HG02678 (cell line): ENCODE data around the gene MYO1G.
A peak's percentile ranks its signal among the peaks of the same experiment; 100 is the strongest.
"Not testable (repeated sequence)": the region's sequence is repeated elsewhere in the genome, so short reads cannot be mapped to it uniquely, and the experiment has no call there.

Experiments used
- ATAC-seq: cut with Tn5 transposase; IDR thresholded peaks from one replicate; pipeline ENCODE4 v1.9.1; 2021; ENCODE audit warnings: mild to moderate bottlenecking, moderate library complexity; ENCODE audit not compliant: unreplicated experiment

Gene MYO1G

GRCh38 chr7:44944821-44945220 lies 34.0 kb downstream of the MYO1G start:
- no peak for ATAC-seq

DNA sequence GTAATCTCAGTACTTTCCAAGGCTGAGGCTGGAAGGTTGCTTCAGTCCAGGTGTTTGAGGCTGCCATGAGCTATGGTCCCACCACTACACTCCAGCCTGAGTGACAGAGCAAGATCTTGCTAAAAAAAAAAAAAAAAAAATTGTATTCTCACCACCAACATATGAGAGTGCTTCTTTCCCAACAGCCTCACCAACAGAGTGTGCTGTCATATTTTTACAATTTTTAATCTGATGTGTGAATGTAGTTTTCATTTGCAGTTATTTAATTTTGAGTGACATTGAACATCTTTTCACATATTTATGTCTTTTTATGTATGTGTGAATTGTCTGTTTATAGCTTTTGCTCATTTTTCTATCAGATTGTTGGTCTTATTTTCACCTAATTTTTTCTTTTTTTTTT lies 35.2 kb downstream of the MYO1G start:
- no peak for ATAC-seq

- no peak for ATAC-seq
Measured at GRCh38 chr7:44937426-44937825, 41.4 kb downstream of the MYO1G start.

GRCh38 chr7:44936322-44936721 lies 42.5 kb downstream of the MYO1G start:
- no peak for ATAC-seq

DNA sequence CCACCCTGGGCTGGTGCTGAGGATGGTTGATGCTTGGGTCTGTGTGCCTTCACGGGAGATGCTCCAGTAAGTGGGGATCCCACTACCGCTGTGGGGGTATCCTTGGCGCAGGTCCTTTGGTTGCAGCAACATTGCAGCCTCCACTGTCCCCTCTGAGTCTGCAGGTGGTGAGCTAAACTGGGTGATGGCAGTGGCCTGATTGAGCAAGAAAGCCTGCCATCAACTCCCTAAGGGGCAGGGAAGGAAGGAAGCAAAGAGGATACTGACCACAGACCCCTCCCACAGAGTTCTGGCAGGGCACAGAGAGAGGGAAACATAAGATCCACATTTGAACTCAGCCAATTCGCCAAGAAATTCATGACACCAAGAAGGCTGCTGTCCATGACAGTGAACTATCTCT lies 43.2 kb downstream of the MYO1G start:
- ATAC-seq, result no peak

GRCh38 chr7:44935016-44935415 lies 43.8 kb downstream of the MYO1G start:
- ATAC-seq, result no peak

GRCh38 chr7:44934510-44934909 lies 44.3 kb downstream of the MYO1G start:
- ATAC-seq, result not testable (repeated sequence)

DNA sequence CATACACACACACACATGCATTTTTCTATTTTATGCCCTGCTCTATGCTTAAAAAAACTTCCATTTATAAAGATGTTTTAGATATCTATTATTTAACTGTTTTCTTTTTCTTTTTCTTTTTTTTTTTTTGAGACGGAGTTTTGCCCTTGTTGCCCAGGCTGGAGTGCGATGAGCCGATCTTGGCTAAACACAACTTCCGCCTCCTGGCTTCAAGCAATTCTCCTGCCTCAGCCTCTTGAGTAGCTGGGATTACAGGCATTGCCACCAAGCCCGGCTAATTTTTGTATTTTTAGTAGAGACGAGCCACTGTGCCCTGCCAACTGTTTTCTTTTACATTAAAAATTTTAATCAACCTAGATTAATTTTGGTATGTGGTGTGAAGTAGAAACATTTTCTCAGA lies 47.9 kb downstream of the MYO1G start:
- no peak for ATAC-seq

GRCh38 chr7:44922351-44922694 lies 56.5 kb downstream of the MYO1G start:
- ATAC-seq, result peak; percentile 8

- peak; percentile 81 for ATAC-seq
Measured at GRCh38 chr7:44921607-44922350, 57.0 kb downstream of the MYO1G start.

DNA sequence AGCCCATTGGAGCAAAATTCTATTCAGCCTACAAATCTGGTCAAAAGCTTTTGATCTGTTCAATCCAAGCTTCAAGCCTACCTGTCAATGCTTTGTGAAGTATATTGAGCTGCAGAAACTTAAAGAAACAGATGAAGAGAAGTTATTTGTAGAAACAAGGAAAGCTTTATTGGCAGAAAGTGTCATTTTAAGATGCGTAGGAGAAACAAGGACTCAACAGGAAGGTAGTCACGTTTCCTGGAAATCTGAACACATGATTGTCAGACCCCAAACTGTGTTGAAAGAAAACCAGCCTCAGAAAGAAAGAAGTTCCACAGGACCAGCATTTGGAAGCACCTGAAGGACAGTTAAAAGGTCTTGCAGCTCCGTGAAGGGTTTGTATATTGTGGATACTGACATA lies 58.7 kb downstream of the MYO1G start:
- no peak for ATAC-seq

DNA sequence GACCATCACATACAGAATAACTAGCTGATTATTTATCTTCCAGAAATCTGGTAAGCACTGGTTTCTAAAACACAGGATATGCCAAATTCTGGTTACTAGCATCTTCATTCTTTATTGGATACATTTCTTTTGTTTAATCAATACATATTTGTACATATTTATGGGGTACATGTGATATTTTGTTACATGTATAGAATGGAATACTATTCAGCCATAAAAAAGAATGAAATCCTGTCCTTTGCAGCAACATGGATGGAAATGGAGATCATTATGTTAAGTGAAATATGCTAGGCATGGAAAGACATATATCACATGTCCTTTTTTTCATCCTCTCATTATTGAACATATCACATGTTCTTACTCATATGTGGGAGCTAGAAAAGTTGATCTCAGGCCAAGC lies 60.8 kb downstream of the MYO1G start:
- ATAC-seq, result no peak

DNA sequence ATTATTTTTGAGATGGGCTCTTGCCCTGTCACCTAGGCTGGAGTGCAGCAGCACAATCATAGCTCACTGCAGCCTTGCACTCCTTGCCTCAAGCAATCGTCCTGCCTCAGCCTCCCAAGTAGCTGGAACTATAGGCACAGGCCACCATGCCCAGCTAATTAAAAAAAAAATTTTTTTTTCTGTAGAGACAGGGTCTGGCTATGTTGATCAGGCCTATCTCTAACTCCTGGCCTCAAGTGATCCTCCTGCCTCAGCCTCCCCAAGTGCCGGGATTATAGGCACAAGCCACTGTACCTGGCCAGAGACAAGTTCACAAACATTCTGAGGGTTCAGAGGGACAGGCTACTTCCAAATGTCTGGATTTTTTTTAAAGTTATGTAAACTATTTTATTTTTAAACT lies 61.4 kb downstream of the MYO1G start:
- ATAC-seq, result no peak

GRCh38 chr7:44914992-44915607 lies 63.7 kb downstream of the MYO1G start:
- no peak for ATAC-seq

- ATAC-seq, result no peak
Measured at GRCh38 chr7:44912775-44913347, 66.0 kb downstream of the MYO1G start.
